HG02870 (cell line): ENCODE measurements around the gene UBAC1.
"Not testable (repeated sequence)": the region's sequence is repeated elsewhere in the genome, so short reads cannot be mapped to it uniquely, and the experiment has no call there.

Experiments used
- ATAC-seq: cut with Tn5 transposase; IDR thresholded peaks from one replicate; pipeline ENCODE4 v1.9.1; 2021; ENCODE audit warnings: mild to moderate bottlenecking, moderate library complexity; ENCODE audit not compliant: unreplicated experiment

UBAC1 gene

DNA sequence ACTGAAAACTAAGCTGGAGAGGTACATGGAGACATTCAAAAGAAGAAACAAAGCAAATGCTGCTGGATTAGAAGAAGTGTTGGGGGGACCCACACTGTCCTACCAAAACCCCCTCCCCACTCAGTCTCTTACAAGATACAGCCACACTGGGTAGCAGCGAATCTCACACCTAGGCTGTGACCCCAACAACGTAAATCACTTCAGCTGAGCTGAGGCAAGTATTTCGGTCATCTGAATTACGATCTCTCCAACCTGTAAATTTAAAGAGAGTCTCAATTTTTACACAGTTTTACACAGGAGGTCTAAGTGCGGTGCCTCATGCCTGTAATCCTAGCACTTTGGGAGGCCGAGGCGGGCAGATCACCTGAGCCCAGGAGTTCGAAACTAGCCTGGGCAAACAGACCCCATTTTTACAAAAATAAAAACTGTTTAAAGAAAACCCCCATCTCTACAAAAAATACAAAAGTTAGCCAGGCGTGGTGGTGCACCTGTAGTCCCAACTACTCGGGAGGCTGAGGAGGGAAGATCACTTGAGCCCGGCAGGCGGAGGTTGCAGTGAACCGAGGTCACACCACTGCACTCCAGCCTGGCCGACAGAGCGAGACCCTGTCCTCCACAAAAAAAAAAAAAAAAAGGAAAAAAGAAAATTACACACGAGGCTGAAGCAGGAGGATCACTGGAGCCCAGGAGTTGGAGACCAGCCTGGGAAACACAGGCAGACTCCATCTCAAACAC, 57.2 kb downstream of the UBAC1 start:
- no peak for ATAC-seq

DNA sequence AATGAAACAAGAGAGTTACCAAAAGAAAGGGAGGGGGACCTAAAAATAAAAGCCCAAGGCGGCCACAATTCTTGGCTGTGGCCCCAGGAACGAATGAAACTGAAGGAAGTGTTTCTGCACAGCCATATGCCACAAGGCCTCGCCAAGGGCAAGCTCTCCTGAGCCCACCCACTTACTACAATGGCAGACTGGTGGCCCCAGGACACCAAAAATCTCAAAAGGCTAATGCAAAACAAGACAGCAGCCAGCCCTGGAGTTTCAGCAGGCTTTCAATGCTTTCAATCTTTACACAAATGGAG, 57.9 kb downstream of the UBAC1 start:
- no peak for ATAC-seq

DNA sequence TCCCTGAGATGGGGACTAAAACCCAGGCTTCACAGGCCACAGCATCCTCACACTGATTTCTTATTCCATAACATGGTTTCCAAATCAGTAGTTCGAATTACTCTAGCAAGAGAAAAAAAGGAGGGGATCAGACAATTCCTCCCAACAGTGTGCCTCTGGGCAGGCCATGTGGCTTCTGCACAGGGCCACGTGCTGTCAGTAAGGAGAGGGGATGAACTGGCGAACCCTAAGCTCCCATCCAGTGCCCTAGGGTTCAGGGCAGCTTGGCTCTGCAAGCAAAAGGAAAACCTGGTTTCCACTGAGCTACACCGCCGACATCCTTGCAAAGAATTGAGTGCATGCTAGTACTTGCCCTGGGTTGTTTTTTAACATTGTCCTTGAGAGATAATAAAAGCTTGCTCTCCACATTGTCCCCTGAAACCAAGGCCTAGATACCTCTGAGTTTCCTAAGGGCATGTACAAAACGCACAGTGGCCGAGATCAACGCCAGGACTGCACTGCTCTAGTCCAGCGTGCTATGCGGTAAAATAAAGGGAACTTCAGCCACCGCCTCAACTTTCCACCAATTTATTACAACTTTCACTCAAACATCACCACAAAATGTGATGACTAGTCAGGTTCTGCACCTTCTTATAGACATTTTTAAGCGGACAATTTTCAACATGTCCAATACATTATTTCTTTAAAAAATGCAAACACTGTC, 58.4 kb downstream of the UBAC1 start:
- ATAC-seq: no peak

DNA sequence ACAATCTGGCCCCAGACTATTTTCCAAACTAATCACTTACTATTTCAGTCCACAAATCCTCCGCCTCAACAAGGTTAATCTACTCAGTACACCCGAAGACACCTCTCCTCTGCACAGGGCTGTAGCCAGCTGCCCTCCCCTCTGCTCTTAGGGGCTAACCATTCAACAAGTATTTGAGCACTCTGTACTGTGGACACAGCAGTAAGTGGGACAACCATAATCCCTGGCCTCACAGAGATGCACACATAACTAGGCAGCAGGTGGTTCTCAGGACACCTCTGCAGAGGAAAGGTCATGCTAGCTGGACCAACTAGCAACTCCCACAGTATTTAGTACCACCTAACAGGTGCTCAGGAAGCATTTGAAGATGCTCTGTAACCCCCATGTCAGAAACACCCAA, 59.3 kb downstream of the UBAC1 start:
- no peak for ATAC-seq

DNA sequence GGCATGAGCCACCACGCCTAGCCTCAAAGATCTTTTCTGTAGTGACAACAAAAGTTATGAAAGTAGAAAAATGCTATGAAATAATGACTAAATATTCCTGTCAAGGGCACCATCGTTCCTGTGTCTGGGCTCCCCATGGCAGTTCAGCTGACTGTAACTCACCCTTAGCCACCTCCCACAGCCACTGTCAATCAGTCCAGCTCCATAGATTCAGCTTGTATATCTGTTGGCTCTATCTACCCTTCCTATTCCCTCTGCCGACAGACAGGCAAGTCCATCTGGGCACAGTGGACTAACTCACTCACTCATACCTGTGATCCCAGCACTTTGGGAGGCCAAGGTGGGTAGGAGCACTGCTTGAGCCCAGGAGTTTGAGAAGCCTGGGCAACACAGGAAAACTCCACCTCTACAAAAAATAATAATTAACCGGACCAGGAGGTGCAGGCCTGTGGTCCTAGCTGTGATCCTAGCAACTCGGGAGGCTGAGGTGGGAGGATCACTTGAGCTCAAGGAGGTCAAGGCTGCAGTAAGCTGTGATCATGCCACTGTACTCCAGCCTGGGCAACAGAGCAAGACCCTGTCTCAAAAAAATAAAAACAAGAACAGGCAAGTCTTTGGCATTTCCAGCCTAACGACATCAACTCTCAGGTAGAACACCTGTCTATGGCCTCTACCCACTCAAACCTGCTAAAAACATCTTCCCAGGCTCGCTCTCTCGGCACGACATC, 60.0 kb downstream of the UBAC1 start:
- ATAC-seq: no peak

DNA sequence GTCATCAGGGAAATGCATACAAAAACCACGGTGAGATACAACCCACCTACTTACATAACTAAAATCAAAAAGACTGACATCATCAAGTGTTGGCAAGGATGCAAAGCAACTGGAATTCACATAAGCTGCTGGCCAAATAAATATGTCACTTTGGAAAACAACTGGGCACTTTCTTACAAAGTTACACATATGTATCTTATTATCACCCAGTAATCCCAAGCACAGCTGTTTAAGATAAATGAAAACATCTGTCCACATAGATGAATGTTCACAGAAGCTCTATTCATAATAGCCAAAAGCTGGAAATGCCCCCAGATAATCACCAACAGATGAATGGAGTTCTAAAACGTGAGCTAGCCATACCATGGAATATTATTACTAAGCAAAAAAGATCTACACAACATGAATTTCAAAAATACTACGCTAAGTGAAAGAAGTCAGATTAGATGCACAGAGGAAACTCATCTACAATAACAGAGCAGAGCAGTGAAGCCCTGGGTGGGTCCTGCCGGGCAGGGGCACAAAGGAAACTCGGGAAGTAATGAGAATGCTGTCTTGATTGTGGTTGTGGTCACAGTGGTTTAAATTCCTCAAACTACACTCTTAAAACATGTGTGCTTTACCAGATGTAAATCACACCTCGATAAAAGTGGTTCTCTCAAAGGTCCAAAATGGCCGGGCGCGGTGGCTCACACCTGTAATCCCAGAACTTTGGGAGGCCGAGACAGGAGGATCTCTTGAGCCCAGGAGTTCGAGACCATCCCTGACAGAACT, 62.4 kb downstream of the UBAC1 start:
- ATAC-seq: no peak

DNA sequence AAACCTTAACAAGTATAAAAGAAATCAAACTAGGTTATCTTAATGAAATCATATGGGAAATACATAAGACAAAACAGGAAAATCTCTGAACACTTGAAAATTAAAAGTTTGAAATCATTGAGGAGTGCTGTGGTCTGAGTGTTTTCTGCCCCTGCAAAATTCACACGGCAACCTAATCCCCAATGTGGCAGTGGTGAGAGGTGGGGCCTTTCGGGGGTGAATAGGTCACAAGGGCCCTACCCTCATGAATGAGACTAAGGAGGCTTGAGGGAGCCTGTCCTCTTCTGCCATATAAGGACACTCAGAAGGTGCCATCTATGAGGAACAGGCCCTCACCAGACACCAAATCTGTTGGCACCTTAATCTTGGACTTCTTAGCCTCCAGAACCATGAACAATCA, 64.5 kb downstream of the UBAC1 start:
- ATAC-seq: no peak

DNA sequence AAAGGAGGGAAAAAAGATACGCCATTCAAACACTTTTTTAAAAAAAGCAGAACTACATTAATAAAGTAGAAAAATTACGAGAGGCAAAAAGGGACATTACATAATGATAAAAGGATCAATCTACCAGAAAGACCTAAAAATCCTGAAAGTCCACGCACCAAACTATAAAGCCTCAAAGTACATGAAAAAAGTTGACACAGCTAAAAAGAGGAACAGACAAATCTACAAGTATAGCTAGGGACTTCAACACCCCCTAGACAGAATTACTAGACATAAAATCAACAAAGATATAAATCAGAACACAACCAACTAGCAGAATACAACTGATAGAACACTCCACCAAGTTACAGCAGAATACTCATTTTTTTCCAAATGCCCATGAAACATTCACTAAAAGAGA, 65.0 kb downstream of the UBAC1 start:
- ATAC-seq: no peak

DNA sequence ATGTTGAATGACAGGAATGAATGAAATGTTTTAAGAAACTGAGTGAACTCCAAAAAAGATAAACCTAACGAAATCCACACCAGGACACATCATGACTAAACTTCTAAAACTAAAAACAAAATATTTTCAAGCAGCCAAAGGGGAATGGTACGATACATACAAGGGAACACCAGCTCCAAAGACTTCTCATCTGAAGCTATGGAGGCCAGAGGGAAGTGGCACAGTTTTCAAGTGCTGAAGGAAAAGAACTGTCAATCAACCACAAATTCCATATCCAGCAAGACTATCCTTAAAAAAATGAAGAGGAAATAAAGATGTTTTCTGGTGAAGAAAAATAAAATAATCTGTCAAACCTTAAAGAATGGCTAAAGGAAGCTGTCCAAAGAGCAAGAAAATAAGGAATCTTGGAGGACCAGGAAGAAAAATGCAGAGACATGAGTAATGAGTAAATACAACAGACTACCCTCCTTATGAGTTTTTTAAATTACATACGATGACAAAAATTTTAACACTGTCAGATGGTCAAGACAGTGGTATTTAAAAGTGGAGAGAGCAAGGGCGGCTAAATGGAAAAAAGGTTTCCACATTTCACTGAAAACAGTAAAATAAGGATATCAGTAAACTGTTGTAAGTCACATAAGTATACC, 65.8 kb downstream of the UBAC1 start:
- ATAC-seq: no peak

DNA sequence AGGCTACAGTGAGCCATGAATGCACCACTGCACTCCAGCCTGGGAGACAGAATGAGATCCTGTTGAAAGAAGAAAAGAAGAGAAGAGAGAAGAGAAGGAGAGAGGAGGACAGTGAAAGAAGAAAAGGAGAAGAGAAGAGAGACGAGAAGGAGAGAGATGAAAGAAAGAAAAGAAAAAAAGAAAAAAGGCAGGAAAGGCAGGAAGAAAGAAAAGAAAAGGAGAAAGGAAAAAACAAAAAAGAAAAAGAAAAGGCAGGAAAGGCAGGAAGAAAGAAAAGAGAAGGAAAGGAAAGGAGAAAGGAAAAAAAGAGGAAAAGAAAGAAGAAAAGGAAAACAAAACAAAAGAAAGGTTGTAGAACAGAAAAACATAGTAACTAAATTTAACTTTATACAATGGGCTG, 68.1 kb downstream of the UBAC1 start:
- ATAC-seq: no peak

DNA sequence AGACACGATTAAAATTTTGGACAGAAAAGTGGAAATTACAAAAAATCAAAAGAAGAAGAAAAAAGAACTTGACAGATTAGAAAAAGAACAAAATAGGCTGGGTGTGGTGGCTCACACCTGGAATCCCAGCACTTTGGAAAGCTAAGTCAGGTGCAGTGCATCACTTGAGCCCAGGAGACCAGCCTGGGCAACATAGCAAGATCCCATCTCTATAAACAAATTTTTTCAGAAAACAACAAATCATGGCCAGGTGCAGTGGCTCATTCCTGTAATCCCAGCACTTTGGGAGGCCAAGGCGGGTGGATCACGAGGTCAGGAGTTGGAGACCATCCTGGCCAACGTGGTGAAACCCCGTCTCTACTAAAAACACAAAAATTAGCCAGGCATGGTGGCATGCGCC, 68.8 kb downstream of the UBAC1 start:
- not testable (repeated sequence) for ATAC-seq

DNA sequence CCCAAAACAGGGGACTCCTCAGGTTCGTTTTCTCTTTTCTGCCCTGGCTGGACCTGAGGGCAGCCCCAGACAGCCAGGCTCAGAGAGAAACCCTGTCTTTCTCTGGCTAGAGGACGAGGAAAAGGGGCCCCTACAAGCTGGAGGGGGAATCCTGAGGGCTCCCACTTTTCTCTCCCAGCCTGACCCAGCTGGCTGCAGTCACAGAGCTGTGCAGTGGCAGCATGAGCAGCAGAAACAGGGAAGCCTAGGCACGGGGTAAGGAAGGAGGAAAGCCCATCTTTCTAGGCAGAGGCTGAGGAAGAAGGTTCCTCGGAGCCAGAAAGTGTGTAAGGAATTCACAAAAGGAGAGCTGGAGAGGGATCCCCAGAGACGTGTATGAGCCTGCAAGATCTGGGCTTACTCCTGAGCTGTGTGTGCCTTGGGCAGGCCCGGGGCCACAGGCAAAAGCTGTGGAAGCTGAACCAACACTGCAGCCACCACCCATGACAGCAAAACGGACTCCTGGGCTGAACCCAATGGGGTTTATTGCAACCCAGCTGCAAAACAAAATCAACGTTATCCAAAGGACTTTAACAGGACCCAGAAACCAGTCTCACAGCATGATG, 70.0 kb downstream of the UBAC1 start:
- ATAC-seq: no peak

DNA sequence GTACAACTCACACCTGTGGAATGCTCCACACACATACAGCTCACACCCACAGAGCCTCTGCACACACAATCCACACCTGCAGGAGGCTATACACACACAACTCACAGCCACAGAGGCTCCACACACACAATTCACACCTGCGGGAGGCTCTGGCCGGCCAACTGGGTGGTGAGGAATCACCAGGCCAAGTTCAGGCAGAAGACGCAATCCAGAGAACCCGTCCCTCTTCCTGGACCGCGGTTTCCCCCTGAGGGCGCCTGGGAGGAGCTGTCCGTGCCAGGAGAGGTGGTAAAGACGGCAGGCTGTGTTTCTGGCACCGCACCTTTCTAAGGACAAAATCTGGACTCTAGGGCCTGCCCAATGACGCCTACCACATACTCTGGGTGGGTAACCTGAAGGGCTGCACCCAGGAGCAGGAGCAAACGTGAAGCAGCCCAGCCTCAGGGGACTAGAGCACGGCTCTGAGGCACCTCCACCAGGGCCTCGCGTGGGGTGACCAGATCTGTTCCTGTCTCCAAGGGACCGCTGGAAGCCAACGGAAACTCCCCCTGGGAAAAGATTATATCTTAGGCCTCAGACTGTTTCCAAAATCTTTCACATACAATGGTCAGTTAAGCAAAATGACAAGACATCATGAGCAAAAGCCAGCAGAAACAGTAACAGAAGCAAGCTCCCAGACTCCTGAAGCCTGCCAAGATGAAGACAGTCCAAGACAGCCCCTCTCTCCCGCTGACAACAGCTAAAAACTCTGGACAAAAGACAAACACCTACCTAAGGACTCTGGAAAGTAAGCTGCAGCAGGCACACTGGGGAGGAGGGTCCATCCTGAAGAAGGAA, 70.8 kb downstream of the UBAC1 start:
- no peak for ATAC-seq

DNA sequence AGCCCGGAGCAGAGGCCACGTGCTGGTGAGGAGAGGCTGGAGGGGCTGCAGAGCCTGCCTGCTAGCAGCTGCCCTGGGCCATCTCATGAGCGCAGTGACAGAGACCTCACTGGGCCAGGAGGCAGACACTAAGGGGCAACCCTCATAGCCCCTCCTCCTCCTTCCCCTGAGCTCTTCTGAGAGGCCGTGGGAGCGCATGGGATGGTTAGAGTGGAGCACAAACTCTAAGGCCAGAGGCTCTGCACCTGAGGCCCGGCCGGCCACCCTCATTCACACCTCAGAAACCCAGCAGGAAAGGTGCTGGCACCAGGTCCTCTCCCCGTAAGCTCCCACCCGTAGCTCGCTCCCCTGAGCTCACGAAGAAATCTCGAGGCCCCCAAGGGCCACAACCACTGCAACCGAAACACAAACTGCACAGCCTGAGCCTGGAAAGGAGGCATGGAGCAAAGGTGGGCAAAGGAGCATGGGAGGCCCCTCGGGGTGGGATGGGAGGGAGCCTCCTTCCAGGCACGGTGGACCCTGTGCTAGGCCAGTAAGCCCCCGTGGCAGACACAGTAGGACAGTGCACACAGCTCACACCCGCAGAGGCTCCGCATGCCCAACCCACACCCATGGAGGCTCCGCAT, 71.5 kb downstream of the UBAC1 start:
- ATAC-seq: no peak

DNA sequence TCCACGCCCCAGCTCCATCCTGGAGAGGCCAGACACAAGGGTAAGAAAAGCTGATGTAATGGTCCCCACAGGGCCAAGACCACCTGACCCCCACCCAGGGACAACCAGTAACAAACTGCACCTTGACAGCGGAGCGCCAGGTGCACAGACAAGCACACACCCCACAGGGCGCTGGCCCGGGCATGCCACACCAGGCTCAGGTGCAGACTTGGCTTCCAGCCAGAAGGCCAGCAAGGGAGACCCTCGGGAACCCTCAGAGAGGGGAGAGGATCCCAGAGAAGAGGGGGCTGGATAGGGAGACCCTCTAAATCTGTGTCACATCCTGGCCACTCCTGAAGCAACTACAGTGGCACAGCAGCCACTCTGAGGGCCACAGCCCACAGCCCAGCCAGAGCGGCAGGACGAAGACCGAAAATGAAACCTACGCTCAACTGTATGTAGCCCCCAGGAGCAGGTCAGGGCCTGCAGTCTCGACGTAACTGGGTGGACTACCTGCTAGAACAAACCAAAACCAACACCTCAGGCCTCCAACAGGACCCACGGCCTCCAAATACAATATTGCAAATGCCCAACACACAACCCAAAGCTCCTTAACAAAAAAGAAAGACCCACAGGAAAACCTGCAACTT, 72.3 kb downstream of the UBAC1 start:
- ATAC-seq: no peak

DNA sequence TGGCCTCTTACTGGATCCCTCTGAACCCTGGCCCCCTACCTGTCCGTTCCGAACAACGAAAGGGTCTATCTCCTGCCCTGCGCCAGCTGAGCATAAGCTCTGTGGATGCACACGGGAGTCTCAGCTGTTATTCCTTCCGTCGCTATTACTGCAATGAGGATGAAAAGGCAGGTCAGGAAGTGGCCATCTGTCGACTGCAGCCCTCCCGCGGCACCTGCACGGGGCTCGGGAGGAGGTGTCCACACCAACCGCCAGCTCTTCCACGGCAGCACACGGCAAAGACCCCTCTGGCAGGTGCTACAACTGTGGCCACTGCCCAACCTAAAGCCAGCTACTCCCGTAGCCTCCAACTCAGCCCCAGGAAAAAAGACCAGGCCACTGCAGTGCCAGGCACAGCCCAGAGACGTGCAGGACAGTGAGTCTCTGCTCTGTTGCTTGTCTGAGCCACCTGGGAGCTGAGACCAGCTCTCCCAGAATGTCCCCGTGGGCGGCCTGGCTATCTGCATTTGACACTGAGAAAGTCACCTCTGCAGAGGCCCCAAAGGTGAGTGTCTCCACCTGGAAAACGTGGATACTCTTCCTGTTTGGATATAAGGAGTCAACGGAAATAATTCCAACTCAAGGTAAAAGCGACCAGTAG, 72.9 kb downstream of the UBAC1 start:
- ATAC-seq: no peak

DNA sequence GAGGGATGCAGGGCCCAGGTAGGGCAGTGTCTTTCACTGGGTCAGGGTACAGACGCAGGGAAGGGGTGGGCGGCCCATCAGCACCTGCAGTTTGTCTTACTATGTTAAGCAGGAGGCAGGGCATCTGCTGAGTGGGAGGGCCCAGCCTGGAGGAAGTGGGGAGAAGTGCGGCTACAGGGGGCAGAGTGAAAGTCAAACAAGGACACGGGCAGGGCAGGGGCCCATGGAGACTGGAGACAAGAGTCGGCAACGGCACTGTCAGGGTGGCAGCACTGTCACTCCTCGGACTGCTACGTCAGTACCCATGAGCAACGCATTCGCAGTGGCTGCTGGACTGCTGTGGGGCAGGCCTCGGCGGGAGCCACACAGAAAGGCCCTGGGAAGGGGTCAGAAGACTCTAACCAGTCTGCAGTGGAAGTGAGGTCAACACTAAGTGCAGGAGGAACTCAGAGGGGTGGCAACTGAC, 73.6 kb downstream of the UBAC1 start:
- ATAC-seq: no peak

DNA sequence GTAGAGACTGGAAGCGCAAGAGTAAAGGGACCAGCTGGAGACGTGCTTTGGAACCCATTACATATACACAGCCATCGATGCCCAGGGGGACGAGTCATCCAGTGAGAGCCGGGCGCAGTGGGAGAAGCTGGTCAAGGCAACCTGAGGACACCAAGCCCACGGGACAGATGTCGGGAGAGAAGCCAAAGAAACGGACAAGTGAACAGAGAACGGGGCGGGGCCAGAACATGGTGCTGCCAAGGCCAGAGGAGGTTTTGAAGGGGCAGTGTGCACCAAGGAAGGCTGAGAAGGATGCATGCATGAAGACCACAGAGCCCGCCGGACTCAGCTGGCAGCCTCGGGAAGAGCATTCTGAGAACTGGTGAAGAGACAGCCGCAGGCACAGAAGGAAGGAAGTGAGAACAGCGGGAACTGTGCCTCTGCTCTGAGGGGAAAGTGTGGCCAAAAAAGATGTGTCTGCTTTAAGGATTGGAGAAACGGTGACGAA, 74.1 kb downstream of the UBAC1 start:
- no peak for ATAC-seq
